ENCODE data around the gene ACOT13.
"Not testable (repeated sequence)": the region's sequence is repeated elsewhere in the genome, so short reads cannot be mapped to it uniquely, and the experiment has no call there.

ACOT13 gene

DNA sequence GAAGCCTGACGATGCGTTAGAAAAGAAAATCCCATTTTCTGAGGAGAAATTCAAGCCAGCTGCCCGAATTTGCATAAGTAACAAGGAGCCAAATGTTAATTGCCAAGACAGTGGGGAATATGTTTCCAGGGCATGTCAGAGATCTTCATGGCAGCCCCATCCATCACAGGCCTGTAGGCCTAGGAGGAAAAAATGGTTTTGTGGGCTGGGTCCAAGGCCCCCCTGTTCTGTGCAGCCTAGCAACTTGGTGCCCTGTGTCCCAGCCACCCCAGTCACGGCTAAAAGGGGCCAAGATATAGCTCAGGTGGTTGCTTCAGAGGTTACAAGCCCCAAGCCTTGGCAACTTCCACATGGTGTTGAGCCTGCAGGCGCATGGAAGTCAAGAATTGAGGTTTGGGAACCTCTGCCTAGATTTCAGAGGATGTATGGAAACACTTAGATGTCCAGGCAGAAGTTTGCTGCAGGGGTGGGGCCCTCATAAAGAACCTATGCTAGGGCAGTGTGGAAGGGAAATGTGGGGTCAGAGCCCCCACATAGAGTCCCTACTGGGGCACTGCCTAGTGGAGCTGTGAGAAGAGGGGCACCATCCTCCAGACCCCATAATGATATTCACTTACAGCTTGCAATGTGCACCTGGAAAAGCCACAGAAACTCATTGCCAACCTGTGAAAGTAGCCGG lies 64.7 kb downstream of the ACOT13 start:
- not testable (repeated sequence) for DNase-seq (ENCODE audit: low read depth)

DNA sequence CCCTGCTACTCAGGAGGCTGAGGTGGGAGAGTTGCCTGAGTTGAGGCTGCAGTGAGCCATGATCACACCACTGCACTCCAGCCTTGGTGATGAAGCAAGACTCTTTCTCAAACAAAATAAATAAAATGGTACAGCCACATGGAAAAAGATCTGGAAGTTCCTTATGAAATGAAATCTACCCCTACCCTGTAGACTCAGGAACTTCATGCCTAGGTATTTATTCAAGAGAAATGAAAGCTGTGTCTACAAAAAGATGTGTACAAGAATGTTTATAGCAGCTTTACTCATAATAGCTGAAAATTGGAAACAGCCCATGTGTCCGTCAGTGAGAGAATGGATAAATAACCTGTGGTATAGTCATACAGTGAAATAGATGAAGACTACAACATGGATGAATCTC lies 67.3 kb downstream of the ACOT13 start:
- DNase-seq (ENCODE audit: low read depth): no peak

DNA sequence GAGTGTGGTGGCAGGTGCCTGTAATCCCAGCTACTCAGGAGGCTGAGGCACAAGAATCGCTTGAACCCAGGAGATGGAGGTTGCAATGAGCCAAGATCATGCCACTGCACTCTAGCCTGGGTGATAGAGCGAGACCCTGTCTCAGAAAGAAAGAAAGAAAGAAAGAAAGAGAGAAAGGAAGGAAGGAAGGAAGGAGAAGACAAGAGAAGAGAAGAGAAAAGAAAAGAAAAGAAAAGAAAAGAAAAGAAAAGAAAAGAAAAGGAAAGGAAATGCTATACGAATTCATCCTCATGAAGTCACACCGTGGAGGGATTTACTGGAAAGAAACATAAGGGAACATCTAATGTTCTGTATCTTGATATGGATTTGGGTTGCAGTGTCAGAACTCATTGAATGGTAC lies 67.8 kb downstream of the ACOT13 start:
- DNase-seq (ENCODE audit: low read depth): not testable (repeated sequence)

- no peak for DNase-seq (ENCODE audit: low read depth)
Measured at GRCh38 chr6:24738741-24739140, 71.9 kb downstream of the ACOT13 start.

- no peak for DNase-seq (ENCODE audit: low read depth)
Measured at GRCh38 chr6:24740861-24741260, 74.0 kb downstream of the ACOT13 start.

DNA sequence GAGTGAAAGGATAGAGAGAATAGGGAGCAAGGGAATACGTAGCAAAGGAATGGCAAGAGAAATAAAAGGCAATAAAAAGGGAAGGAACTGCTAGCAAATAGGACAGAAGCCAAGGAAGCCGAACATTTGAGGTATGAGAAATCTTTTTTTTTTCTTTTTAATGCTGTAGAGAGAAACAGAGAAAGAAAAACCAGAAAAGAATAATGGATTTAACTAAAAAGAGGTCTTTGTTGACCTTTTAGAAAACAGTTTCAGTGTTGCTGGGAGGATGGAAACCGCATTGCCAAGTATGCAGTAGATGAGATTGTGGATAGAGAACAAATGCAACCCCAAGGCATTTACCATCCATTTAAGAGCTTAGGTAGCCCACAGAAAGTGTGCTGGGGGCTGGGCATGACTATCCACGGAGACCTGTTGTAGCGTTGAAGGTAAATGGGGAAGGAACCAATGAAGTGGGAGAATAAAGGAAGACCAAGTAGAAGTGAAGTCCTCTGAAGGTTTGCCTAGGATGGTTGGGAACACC lies 75.4 kb downstream of the ACOT13 start:
- no peak for DNase-seq (ENCODE audit: low read depth)

- no peak for DNase-seq (ENCODE audit: low read depth)
Measured at GRCh38 chr6:24743265-24743943, 76.5 kb downstream of the ACOT13 start.

GRCh38 chr6:24743944-24744335 lies 77.1 kb downstream of the ACOT13 start:
- no peak for DNase-seq (ENCODE audit: low read depth)

DNA sequence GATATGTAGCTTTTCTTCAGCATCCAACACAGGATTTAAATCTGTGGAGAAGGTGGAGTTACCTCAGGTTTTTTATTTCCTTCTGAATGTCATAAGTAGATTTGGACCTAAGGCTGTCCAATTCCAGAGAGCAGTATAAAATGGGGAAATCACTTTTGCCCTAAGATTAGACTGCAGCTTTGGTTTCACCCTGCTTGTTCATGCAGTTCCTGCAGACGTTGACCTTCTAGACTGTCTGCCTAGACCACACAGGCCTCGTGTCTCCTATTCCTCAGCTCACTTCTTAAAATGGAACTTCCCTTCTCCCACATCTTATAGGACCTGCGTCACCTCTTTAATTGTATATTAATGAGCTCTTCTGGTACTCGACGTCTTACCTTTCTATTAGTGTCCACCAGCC lies 78.0 kb downstream of the ACOT13 start:
- DNase-seq (ENCODE audit: low read depth): no peak

DNA sequence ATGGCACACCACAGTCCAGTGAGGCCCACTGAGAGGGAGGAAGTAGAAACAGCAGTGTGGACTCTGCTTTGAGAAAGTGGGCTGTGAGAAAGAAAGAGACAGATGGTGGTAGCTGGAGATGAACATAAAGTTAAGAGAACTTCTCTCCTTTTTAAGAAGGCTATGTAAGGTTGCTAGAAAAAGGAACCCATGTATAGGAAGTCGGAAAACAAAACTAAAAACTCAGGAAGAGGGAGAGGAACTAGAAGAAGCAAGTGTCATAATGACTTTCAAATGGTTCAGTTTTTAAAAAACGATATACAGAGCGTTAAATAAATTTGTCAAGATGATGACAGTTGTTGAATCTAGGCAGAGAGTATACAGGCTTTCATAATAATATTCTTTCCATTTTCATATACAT lies 82.4 kb downstream of the ACOT13 start:
- DNase-seq (ENCODE audit: low read depth): no peak

GRCh38 chr6:24750878-24751277 lies 84.0 kb downstream of the ACOT13 start:
- not testable (repeated sequence) for DNase-seq (ENCODE audit: low read depth)

GRCh38 chr6:24752503-24752902 lies 85.6 kb downstream of the ACOT13 start:
- DNase-seq (ENCODE audit: low read depth): no peak

DNA sequence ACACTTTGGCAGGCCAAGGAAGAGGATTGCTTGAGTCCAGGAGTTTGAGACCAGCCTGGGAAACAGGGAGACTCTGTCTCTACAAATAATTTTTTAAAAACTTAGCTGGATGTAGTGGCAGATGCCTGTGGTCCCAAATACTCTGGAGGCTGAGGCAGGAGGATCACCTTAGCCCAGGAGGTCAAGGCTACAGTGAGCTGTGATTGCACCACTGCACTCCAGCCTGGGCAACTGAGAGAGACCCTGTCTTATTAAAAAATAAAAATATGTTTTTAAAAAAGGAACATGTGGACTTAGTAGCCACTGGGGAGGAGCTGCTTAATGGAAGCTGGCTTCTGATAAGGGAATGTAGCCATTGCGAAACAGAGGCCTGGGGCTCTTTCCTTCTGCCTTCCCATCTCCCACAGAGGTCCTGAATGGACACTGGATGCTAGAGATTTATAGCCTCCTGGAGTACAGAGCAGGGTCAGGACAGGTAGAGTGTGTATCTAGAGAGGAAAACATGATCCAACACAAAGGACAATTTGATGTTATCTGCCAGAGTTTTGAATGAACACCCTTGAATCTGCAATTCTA lies 86.1 kb downstream of the ACOT13 start:
- DNase-seq (ENCODE audit: low read depth): no peak

GRCh38 chr6:24753545-24753944 lies 86.7 kb downstream of the ACOT13 start:
- DNase-seq (ENCODE audit: low read depth): no peak

DNA sequence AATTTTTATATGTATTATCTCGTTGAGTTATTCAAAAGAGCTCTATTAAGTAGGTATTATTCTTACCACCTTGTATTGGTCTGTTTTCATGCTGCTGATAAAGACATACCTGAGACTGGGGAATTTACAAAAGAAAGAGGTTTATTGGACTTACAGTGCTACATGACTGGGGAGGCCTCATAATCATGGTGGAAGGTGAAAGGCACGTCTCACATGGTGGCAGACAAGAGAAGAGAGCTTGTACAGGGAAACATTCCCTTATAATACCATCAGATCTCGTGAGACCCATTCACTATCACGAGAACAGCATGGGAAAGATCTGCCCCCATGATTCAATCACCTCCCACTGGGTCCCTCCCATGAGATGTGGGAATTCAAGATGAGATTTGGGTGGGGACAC lies 87.5 kb downstream of the ACOT13 start:
- DNase-seq (ENCODE audit: low read depth): not testable (repeated sequence)

Measured in stimulated activated CD8-positive, alpha-beta memory T cell treated with anti-CD3 and anti-CD28 coated beads, Interleukin-15, amount 100 ng/mL, for 1 hour (primary cell).